ENCODE data around the gene SLC39A11.

- TF ChIP-seq CTCF (IDR thresholded peaks at IDR 0.05; ENCODE audit: insufficient read depth, low read depth, low read length) (no peak), EZH2 (IDR thresholded peaks at IDR 0.05; ENCODE audit: insufficient read depth, low read length) (no peak)
Measured at GRCh38 chr17:72903522-72903921, 189.0 kb downstream of the SLC39A11 start.

Measured in astrocyte (in vitro differentiated cells and primary cell).